GM06990 (cell line): ENCODE results near the gene MYL9.

Experiments
- DNase-seq: peaks from one replicate; pipeline ENCODE4 v3.0.0-alpha.2; 2011; ENCODE audit not compliant: insufficient read length; ENCODE audit errors: extremely low read depth
- H3K27me3 ChIP-seq: replicated peaks from 2 replicates; pipeline ENCODE4 v1.6.0; 2011; ENCODE audit warnings: low read length; ENCODE audit not compliant: control insufficient read depth, insufficient read depth
- H3K36me3 ChIP-seq: 2 replicates; pipeline ENCODE4 v1.5.1; 2011; ENCODE audit warnings: low read length; ENCODE audit not compliant: control insufficient read depth, insufficient read depth
- H3K4me3 ChIP-seq: replicated peaks from 2 replicates; pipeline ENCODE4 v1.5.1; 2011; ENCODE audit warnings: low read depth, mild to moderate bottlenecking, control low read depth, low read length
- CTCF ChIP-seq: IDR thresholded peaks from 2 replicates; pipeline ENCODE4 v1.5.1; 2011; ENCODE audit warnings: low read length, control low read depth, mild to moderate bottlenecking, inconsistent platforms; ENCODE audit not compliant: insufficient read depth, poor library complexity, severe bottlenecking

Gene MYL9

GRCh38 chr20:36574366-36575135, 33.2 kb downstream of the MYL9 start:
- DNase-seq: peak; percentile 61
- no peak for TF ChIP-seq CTCF
- H3K27me3 ChIP-seq: no peaks in the 10 kb centered on the region
- peak overlapping the region; percentile 93 for H3K4me3 ChIP-seq
- peaks cover 7% of the 10 kb centered on the region for H3K36me3 ChIP-seq

- H3K4me3 ChIP-seq: no peak overlapping the region
- TF ChIP-seq CTCF: no peak
- H3K36me3 ChIP-seq: peaks cover 13% of the 10 kb centered on the region
- H3K27me3 ChIP-seq: no peaks in the 10 kb centered on the region
- DNase-seq: no peak
Measured at GRCh38 chr20:36576081-36576445, 34.7 kb downstream of the MYL9 start.

- no peak for TF ChIP-seq CTCF
- Histone ChIP-seq H3K36me3 (peaks cover 24% of the 10 kb centered on the region), H3K27me3 (no peaks in the 10 kb centered on the region), H3K4me3 (no peak overlapping the region)
- DNase-seq: no peak
Measured at GRCh38 chr20:36578356-36579041, 37.2 kb downstream of the MYL9 start.

GRCh38 chr20:36579996-36580545, 38.8 kb downstream of the MYL9 start:
- peaks cover 28% of the 10 kb centered on the region for H3K36me3 ChIP-seq
- no peak for TF ChIP-seq CTCF
- no peak overlapping the region for H3K4me3 ChIP-seq
- H3K27me3 ChIP-seq: no peaks in the 10 kb centered on the region
- DNase-seq: no peak

GRCh38 chr20:36582322-36582721, 41.0 kb downstream of the MYL9 start:
- peaks cover 36% of the 10 kb centered on the region for H3K36me3 ChIP-seq
- no peak for DNase-seq
- no peak overlapping the region for H3K4me3 ChIP-seq
- no peak for TF ChIP-seq CTCF
- no peaks in the 10 kb centered on the region for H3K27me3 ChIP-seq
